ENCODE results near the gene ACTR3. TPM values are rescaled to one million over a fixed set of nuclear protein-coding genes. Genes with fewer than 3 reads are reported as not detected.

The ACTR3 gene
- total and polyA plus RNA-seq, 8 donors = 41.6 to 189 (median 97.5) TPM

- no peak for TF ChIP-seq POLR2AphosphoS5 (IDR thresholded peaks at IDR 0.05)
- no peak for TF ChIP-seq POLR2A (IDR thresholded peaks at IDR 0.05)
- TF ChIP-seq EP300 (IDR thresholded peaks at IDR 0.05) = no peak
- no peak for TF ChIP-seq CTCF (IDR thresholded peaks at IDR 0.05)
- intact Hi-C loops (cut with DNase I; ENCODE audit: low total_unique reads) = no loop called here
- 70 to 85% (median 72%) methylated on average over 7 of the region's 7 CpGs for WGBS, 5 donors
Measured at GRCh38 chr2:113985554-113986397, 95.9 kb downstream of the ACTR3 start.

GRCh38 chr2:113986762-113987290 is 96.9 kb downstream of the ACTR3 start:
- no peak overlapping the region for H3K4me3 ChIP-seq
- no peaks in the 10 kb centered on the region for H3K36me3 ChIP-seq
- 48 to 80% (median 73%) methylated on average over 4 of the region's 4 CpGs for WGBS, 5 donors
- no peaks in the 10 kb centered on the region for H3K27me3 ChIP-seq
- no peaks in the 10 kb centered on the region for H3K4me1 ChIP-seq
- no peaks in the 10 kb centered on the region for H3K9me3 ChIP-seq
- no peak overlapping the region for H3K27ac ChIP-seq
- intact Hi-C loops (cut with DNase I; ENCODE audit: low total_unique reads) = no loop called here
- TF ChIP-seq POLR2A (IDR thresholded peaks at IDR 0.05) (no peak), CTCF (IDR thresholded peaks at IDR 0.05) (no peak), POLR2AphosphoS5 (IDR thresholded peaks at IDR 0.05) (no peak), EP300 (IDR thresholded peaks at IDR 0.05) (no peak)
- DNase-seq = no peak

More at GRCh38 chr2:113985554-113986397, 95.9 kb downstream of the ACTR3 start:
- H3K4me1 ChIP-seq = no peaks in the 10 kb centered on the region
- H3K27ac ChIP-seq = no peak overlapping the region
- no peaks in the 10 kb centered on the region for H3K36me3 ChIP-seq
- no peaks in the 10 kb centered on the region for H3K9me3 ChIP-seq
- no peaks in the 10 kb centered on the region for H3K27me3 ChIP-seq
- DNase-seq = no peak
- H3K4me3 ChIP-seq = no peak overlapping the region

- Histone ChIP-seq H3K4me3 (no peak overlapping the region), H3K27me3 (no peaks in the 10 kb centered on the region), H3K9me3 (no peaks in the 10 kb centered on the region), H3K36me3 (no peaks in the 10 kb centered on the region), H3K4me1 (no peaks in the 10 kb centered on the region), H3K27ac (no peak overlapping the region)
- no peak for DNase-seq
- 75 to 91% (median 85%) methylated on average over 1 of the region's 1 CpG for WGBS, 5 donors
- TF ChIP-seq POLR2A (IDR thresholded peaks at IDR 0.05) = no peak
- TF ChIP-seq EP300 (IDR thresholded peaks at IDR 0.05) = no peak
- TF ChIP-seq POLR2AphosphoS5 (IDR thresholded peaks at IDR 0.05) = no peak
- no peak for TF ChIP-seq CTCF (IDR thresholded peaks at IDR 0.05)
- intact Hi-C loops (cut with DNase I; ENCODE audit: low total_unique reads) = no loop called here
Measured at GRCh38 chr2:113992090-113992489, 102.2 kb downstream of the ACTR3 start.

GRCh38 chr2:113996671-113997594 is 107.0 kb downstream of the ACTR3 start:
- H3K27ac ChIP-seq = no peak overlapping the region
- no peak overlapping the region for H3K4me3 ChIP-seq
- intact Hi-C loops (cut with DNase I; ENCODE audit: low total_unique reads) = no loop called here
- DNase-seq = no peak
- H3K9me3 ChIP-seq = no peaks in the 10 kb centered on the region
- no peaks in the 10 kb centered on the region for H3K4me1 ChIP-seq
- WGBS, 5 donors = 67 to 83% (median 76%) methylated on average over 6 of the region's 6 CpGs
- TF ChIP-seq CTCF (IDR thresholded peaks at IDR 0.05) = no peak
- no peak for TF ChIP-seq POLR2AphosphoS5 (IDR thresholded peaks at IDR 0.05)
- no peak for TF ChIP-seq EP300 (IDR thresholded peaks at IDR 0.05)
- no peak for TF ChIP-seq POLR2A (IDR thresholded peaks at IDR 0.05)
- no peaks in the 10 kb centered on the region for H3K36me3 ChIP-seq
- H3K27me3 ChIP-seq = no peaks in the 10 kb centered on the region
